ENCODE results near the gene C9orf85.

DNA sequence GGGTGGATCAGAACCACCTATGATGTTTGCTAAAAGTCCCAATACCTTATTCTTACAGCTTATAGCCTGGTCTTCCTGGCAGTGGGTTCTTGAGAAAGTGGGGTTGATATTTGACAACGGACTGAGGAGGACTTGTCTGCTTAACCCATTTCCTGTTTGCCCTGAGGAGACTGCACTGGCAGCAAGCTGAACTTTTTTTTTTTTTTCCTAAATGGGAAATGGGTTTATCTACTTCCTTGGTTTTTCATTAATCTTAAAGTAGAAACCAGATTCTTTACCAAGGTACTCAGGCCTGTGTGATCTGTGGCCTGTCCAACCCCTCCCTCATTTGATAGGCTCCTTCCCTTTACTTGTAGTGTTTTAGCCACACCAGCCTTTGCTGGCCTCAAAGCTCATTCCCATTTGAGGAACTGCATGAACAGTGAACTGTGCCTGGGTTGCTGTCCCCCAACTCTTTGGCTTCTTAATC is 101.9 kb downstream of the C9orf85 start:
- TF ChIP-seq POLR2A (IDR thresholded peaks at IDR 0.05): no peak
- TF ChIP-seq, protein P1, sequence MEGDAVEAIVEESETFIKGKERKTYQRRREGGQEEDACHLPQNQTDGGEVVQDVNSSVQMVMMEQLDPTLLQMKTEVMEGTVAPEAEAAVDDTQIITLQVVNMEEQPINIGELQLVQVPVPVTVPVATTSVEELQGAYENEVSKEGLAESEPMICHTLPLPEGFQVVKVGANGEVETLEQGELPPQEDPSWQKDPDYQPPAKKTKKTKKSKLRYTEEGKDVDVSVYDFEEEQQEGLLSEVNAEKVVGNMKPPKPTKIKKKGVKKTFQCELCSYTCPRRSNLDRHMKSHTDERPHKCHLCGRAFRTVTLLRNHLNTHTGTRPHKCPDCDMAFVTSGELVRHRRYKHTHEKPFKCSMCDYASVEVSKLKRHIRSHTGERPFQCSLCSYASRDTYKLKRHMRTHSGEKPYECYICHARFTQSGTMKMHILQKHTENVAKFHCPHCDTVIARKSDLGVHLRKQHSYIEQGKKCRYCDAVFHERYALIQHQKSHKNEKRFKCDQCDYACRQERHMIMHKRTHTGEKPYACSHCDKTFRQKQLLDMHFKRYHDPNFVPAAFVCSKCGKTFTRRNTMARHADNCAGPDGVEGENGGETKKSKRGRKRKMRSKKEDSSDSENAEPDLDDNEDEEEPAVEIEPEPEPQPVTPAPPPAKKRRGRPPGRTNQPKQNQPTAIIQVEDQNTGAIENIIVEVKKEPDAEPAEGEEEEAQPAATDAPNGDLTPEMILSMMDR (IDR thresholded peaks at IDR 0.05): no peak
- TF ChIP-seq EP300 (IDR thresholded peaks at IDR 0.05): no peak
- TF ChIP-seq POLR2AphosphoS5 (IDR thresholded peaks at IDR 0.05): no peak
